Left lung (tissue), 10 donors: ENCODE results near the gene OTOF. TPM values are rescaled to one million over a fixed set of nuclear protein-coding genes. Genes with fewer than 3 reads are reported as not detected.
A peak's percentile ranks its signal among the peaks of the same experiment; 100 is the strongest.

Experiments
- ATAC-seq: fragments of 200-7000 bp; cut with Tn5 transposase; one replicate; pipeline ENCODE4 v1.9.1; 2020; ENCODE audit warnings: moderate library complexity
- DNase-seq, 4 donors: peaks; one replicate each; pipeline ENCODE4 v3.0.0-alpha.2; 2013 to 2020
- H3K27ac ChIP-seq, 2 donors: fragments of 200-600 bp; sonication (generic) in 1 of 2; one replicate each; pipeline versions ENCODE4 v1.5.0 to v1.8.0; 2020 to 2021
- H3K27me3 ChIP-seq, 2 donors: fragments of 200-600 bp; sonication (generic) in 1 of 2; one replicate each; pipeline versions ENCODE4 v1.5.0 to v1.8.0; 2020 to 2021
- H3K36me3 ChIP-seq, 2 donors: fragments of 200-600 bp; sonication (generic) in 1 of 2; one replicate each; pipeline versions ENCODE4 v1.5.0 to v1.8.0; 2020 to 2021
- H3K4me1 ChIP-seq, 2 donors: fragments of 200-600 bp; one replicate each; pipeline ENCODE4 v1.8.0; 2021
- H3K4me3 ChIP-seq, 2 donors: fragments of 200-600 bp; sonication (generic) in 1 of 2; one replicate each; pipeline versions ENCODE4 v1.5.0 to v1.8.0; 2020 to 2021; ENCODE audit warnings: mild to moderate bottlenecking in 1 of 2
- H3K9me3 ChIP-seq, 2 donors: fragments of 200-600 bp; sonication (generic) in 1 of 2; one replicate each; pipeline versions ENCODE4 v1.5.0 to v1.8.0; 2020 to 2021
- CTCF ChIP-seq, 2 donors: fragments of 200-600 bp; sonication (generic) in 1 of 2; IDR thresholded peaks; one replicate each; pipeline versions ENCODE4 v1.5.0 to v1.8.0; 2021; ENCODE audit warnings: antibody characterized with exemption in 2 of 2
- intact Hi-C, 2 donors: fragments of 100-400 bp; cut with DNase I; formaldehyde crosslinking; loops; one replicate each; pipeline versions ENCODE4 v1.11.2 to v1.14.2; 2022
- polyA plus RNA-seq, 6 donors: library from polyadenylated mRNA; unstranded; fragments of 120-200 nt; gene quantifications; one replicate each; pipeline ENCODE4 v1.2.1, GENCODE V29; 2013; ENCODE audit not compliant: insufficient read length in 6 of 6
- total RNA-seq, 2 donors: library from RNA; stranded (reverse); fragmentation: NEBNext Ultra II Directional; extraction: Animal tissue kit (Norgen Biotek cat#: 25700); gene quantifications; one replicate each; pipeline ENCODE4 v1.2.1, GENCODE V29; 2021
- donor health status: DM: no; HTN: yes; CAD: no.
- donor health status: DM: no; HTN: no; CAD: no.

OTOF gene
- total and polyA plus RNA-seq, 8 donors = 0.03 to 0.20 (median 0.10) TPM; not detected in 1

GRCh38 chr2:26506279-26506678 lies 28.4 kb upstream of the OTOF start:
- peaks cover 8 to 12% of the 10 kb centered on the region in 2 donors for H3K4me1 ChIP-seq
- DNase-seq (no peak), ATAC-seq (no peak)
- no peaks in the 10 kb centered on the region for H3K9me3 ChIP-seq
- H3K36me3 ChIP-seq = no peaks in the 10 kb centered on the region
- intact Hi-C loops = no loop called here
- no peak overlapping the region for H3K27ac ChIP-seq
- H3K4me3 ChIP-seq = no peak overlapping the region
- TF ChIP-seq CTCF (IDR thresholded peaks at IDR 0.05) = no peak
- H3K27me3 ChIP-seq = peaks cover 0 to 21% of the 10 kb centered on the region in 2 donors

GRCh38 chr2:26504002-26504401 lies 26.1 kb upstream of the OTOF start:
- DNase-seq = no peak
- H3K36me3 ChIP-seq = no peaks in the 10 kb centered on the region
- H3K4me3 ChIP-seq = peak overlapping the region in 1 of 2 donors; percentile 39
- peaks cover 0 to 21% of the 10 kb centered on the region in 2 donors for H3K27me3 ChIP-seq
- ATAC-seq = no peak
- intact Hi-C loops = no loop called here
- TF ChIP-seq CTCF (IDR thresholded peaks at IDR 0.05) = no peak
- no peak overlapping the region for H3K27ac ChIP-seq
- no peaks in the 10 kb centered on the region for H3K9me3 ChIP-seq
- H3K4me1 ChIP-seq = peaks cover 8 to 12% of the 10 kb centered on the region in 2 donors

GRCh38 chr2:26503231-26503880 lies 25.4 kb upstream of the OTOF start:
- ATAC-seq = peak; percentile 99
- H3K4me1 ChIP-seq = peaks cover 8 to 12% of the 10 kb centered on the region in 2 donors
- H3K27ac ChIP-seq = no peak overlapping the region
- DNase-seq = peak; percentile 61 to 93 (median 82)
- H3K4me3 ChIP-seq = peak overlapping the region; percentile 21 to 39
- no peaks in the 10 kb centered on the region for H3K9me3 ChIP-seq
- peaks cover 0 to 21% of the 10 kb centered on the region in 2 donors for H3K27me3 ChIP-seq
- no peaks in the 10 kb centered on the region for H3K36me3 ChIP-seq
- TF ChIP-seq CTCF (IDR thresholded peaks at IDR 0.05) = peak; percentile 79 to 82
- intact Hi-C loops = no loop called here

GRCh38 chr2:26500406-26500805 lies 22.5 kb upstream of the OTOF start:
- Histone ChIP-seq H3K4me3 (no peak overlapping the region), H3K4me1 (peaks cover 8 to 12% of the 10 kb centered on the region in 2 donors), H3K36me3 (no peaks in the 10 kb centered on the region), H3K27ac (no peak overlapping the region), H3K27me3 (peaks cover 0 to 21% of the 10 kb centered on the region in 2 donors), H3K9me3 (no peaks in the 10 kb centered on the region)
- no peak for DNase-seq
- ATAC-seq = no peak
- intact Hi-C loops = no loop called here
- no peak for TF ChIP-seq CTCF (IDR thresholded peaks at IDR 0.05)

- Histone ChIP-seq H3K9me3 (no peaks in the 10 kb centered on the region), H3K36me3 (no peaks in the 10 kb centered on the region), H3K27me3 (no peaks in the 10 kb centered on the region), H3K4me3 (no peak overlapping the region), H3K27ac (no peak overlapping the region), H3K4me1 (no peaks in the 10 kb centered on the region)
- no peak for TF ChIP-seq CTCF (IDR thresholded peaks at IDR 0.05)
- ATAC-seq (no peak), DNase-seq (no peak)
- intact Hi-C loops = no loop called here
Measured at GRCh38 chr2:26495705-26496297, 17.9 kb upstream of the OTOF start.
